Measurements from ENCODE around the gene LRRC25.
A peak's percentile ranks its signal among the peaks of the same experiment; 100 is the strongest.

DNA sequence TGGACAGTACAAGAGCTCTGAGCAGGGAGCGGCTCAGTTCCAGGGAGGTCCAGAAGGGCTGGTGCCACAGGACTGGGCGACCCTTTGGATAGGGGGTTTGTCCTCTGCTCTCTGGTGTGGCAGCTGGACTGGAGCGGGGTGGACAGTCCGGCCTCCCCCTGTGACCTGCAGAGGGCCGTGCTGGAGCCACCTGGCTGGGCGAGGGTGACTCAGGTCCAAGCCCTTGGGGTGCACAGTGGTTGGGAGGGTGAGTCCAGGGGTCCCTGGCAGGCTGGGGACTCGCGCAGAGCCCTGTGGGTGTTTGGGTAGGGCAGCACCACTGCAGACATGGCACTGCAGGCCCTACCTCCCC, 29.0 kb upstream of the LRRC25 start:
- TF ChIP-seq, protein P1, sequence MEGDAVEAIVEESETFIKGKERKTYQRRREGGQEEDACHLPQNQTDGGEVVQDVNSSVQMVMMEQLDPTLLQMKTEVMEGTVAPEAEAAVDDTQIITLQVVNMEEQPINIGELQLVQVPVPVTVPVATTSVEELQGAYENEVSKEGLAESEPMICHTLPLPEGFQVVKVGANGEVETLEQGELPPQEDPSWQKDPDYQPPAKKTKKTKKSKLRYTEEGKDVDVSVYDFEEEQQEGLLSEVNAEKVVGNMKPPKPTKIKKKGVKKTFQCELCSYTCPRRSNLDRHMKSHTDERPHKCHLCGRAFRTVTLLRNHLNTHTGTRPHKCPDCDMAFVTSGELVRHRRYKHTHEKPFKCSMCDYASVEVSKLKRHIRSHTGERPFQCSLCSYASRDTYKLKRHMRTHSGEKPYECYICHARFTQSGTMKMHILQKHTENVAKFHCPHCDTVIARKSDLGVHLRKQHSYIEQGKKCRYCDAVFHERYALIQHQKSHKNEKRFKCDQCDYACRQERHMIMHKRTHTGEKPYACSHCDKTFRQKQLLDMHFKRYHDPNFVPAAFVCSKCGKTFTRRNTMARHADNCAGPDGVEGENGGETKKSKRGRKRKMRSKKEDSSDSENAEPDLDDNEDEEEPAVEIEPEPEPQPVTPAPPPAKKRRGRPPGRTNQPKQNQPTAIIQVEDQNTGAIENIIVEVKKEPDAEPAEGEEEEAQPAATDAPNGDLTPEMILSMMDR (IDR thresholded peaks at IDR 0.05 in 8 of 11, conservative IDR thresholded peaks at IDR 0.05 in 3 of 11), result no peak
- no peak for TF ChIP-seq POLR2A (IDR thresholded peaks at IDR 0.05)
- peak in 1 of 3 donors; percentile 14 for TF ChIP-seq POLR2AphosphoS5 (IDR thresholded peaks at IDR 0.05)

Measured in spleen (tissue), 7 donors.